Smooth muscle cell (in vitro differentiated cells): ENCODE measurements around the gene OR14J1. TPM values are rescaled to one million over a fixed set of nuclear protein-coding genes. Genes with fewer than 3 reads are reported as not detected.

Experiments used
- DNase-seq: peaks from one replicate; lab custom pipeline; 2025; ENCODE audit not compliant: unreplicated experiment; lab: John Stamatoyannopoulos, UW
- H2AFZ ChIP-seq: fragments of 200-600 bp; sonication (generic); 2 replicates; pipeline ENCODE4 v1.6.0; 2016; ENCODE audit warnings: antibody characterized with exemption, low read depth, mild to moderate bottlenecking
- H3F3A ChIP-seq: fragments of 200-600 bp; sonication (generic); 2 replicates; pipeline ENCODE4 v1.6.0; 2017; ENCODE audit warnings: antibody characterized with exemption, low read depth
- H3K27ac ChIP-seq: fragments of 200-600 bp; sonication (generic); 2 replicates; pipeline ENCODE4 v1.5.1; 2016; ENCODE audit warnings: low read depth, mild to moderate bottlenecking
- H3K27me3 ChIP-seq: fragments of 200-600 bp; sonication (generic); 2 replicates; pipeline ENCODE4 v1.6.1; 2016; ENCODE audit warnings: low read depth, mild to moderate bottlenecking
- H3K36me3 ChIP-seq: fragments of 200-600 bp; sonication (generic); 2 replicates; pipeline ENCODE4 v1.5.1; 2016; ENCODE audit warnings: low read depth
- H3K4me1 ChIP-seq: fragments of 200-600 bp; sonication (generic); 2 replicates; pipeline ENCODE4 v1.5.1; 2016; ENCODE audit warnings: low read depth
- H3K4me2 ChIP-seq: fragments of 200-600 bp; sonication (generic); 2 replicates; pipeline ENCODE4 v1.6.0; 2016; ENCODE audit warnings: mild to moderate bottlenecking
- H3K4me3 ChIP-seq: fragments of 200-600 bp; sonication (generic); 2 replicates; pipeline ENCODE4 v1.5.1; 2016; ENCODE audit warnings: mild to moderate bottlenecking
- H3K79me2 ChIP-seq: fragments of 200-600 bp; sonication (generic); 2 replicates; pipeline ENCODE4 v1.6.0; 2016; ENCODE audit warnings: low read depth, mild to moderate bottlenecking
- H3K9ac ChIP-seq: fragments of 200-600 bp; sonication (generic); 2 replicates; pipeline ENCODE4 v1.6.0; 2016; ENCODE audit warnings: low read depth
- H3K9me3 ChIP-seq: fragments of 200-600 bp; sonication (generic); replicated peaks from 2 replicates; pipeline ENCODE4 v1.5.1; 2016; ENCODE audit warnings: low read depth
- H4K20me1 ChIP-seq: fragments of 200-600 bp; sonication (generic); 2 replicates; pipeline ENCODE4 v1.6.0; 2016; ENCODE audit warnings: low read depth
- WGBS: methylation state at CpG from one replicate; pipeline ENCODE4 v1.1.7; 2016; ENCODE audit warnings: low lambda C conversion rate; 5-methylcytosine and 5-hydroxymethylcytosine counted together
- polyA plus RNA-seq: library from polyadenylated mRNA; unstranded; fragments of >200 nt; fragmentation: Nextera tagmentation; extraction: Ambion mirVana; gene quantifications from 2 replicates; pipeline ENCODE4 v1.2.1, GENCODE V29; 2016
- total RNA-seq: library from RNA; depleted of rRNA; stranded (reverse); fragments of >200 nt; gene quantifications from 2 replicates; pipeline ENCODE4 v1.2.3, GENCODE V29; 2014
- TF ChIP-seq, protein P1 (sequence below): fragments of 200-600 bp; sonication (generic); IDR thresholded peaks from 2 replicates; pipeline ENCODE4 v1.5.1; 2017; ENCODE audit warnings: borderline replicate concordance, mild to moderate bottlenecking, antibody characterized with exemption; ENCODE audit not compliant: insufficient read depth, poor library complexity, severe bottlenecking

Gene OR14J1
- total and polyA plus RNA-seq, 2 experiments from 2014 or later: not detected

DNA sequence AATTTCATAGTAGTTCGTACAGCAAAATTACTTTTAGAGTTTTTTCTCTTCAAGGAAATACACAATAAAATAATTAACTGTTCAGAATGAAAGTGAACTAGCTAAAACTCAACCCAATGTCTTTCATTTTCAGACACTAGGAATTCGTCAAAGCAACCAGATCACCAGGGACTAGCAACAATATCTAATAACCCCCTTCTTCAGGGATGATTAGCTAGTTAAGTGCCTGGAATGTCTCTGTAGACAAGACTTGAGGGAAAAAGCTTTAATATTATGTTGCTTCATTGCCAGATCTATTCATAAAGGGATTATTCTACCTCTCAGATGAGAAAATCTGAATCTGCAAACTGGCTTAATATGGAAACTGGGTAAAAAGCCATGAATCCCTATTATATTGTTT, 41.8 kb upstream of the OR14J1 start:
- Histone ChIP-seq H4K20me1 (no peaks in the 10 kb centered on the region), H2AFZ (no peak overlapping the region), H3K4me2 (no peak overlapping the region), H3K36me3 (no peaks in the 10 kb centered on the region), H3K27me3 (no peaks in the 10 kb centered on the region), H3K27ac (no peak overlapping the region), H3K9me3 (no peaks in the 10 kb centered on the region), H3K4me3 (no peak overlapping the region), H3K4me1 (no peaks in the 10 kb centered on the region), H3K79me2 (no peaks in the 10 kb centered on the region), H3K9ac (no peak overlapping the region), H3F3A (no peaks in the 10 kb centered on the region)
- no peak for DNase-seq
- TF ChIP-seq, protein P1, sequence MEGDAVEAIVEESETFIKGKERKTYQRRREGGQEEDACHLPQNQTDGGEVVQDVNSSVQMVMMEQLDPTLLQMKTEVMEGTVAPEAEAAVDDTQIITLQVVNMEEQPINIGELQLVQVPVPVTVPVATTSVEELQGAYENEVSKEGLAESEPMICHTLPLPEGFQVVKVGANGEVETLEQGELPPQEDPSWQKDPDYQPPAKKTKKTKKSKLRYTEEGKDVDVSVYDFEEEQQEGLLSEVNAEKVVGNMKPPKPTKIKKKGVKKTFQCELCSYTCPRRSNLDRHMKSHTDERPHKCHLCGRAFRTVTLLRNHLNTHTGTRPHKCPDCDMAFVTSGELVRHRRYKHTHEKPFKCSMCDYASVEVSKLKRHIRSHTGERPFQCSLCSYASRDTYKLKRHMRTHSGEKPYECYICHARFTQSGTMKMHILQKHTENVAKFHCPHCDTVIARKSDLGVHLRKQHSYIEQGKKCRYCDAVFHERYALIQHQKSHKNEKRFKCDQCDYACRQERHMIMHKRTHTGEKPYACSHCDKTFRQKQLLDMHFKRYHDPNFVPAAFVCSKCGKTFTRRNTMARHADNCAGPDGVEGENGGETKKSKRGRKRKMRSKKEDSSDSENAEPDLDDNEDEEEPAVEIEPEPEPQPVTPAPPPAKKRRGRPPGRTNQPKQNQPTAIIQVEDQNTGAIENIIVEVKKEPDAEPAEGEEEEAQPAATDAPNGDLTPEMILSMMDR: no peak
- 48% methylated on average over 2 of the region's 2 CpGs for WGBS

DNA sequence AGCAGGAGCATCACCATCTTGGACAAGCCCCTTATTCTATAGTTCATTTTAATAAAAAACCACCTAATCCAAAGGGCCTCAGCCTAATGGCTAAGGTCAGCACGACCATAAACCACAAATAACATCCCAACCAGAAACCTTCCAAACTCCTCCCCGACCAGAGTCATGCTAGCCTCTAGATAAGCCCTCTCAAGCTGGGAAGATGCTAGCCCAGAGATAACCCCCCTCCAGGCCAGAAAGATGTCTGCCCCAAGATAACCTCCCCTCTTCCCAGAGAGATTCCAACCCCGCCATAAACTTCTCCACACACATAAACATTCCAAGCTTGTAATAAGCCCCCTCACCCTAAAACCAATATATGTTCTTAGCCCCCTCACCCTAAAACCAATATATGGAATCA, 38.5 kb upstream of the OR14J1 start:
- TF ChIP-seq, protein P1: no peak
- no peaks in the 10 kb centered on the region for H3K36me3 ChIP-seq
- no peaks in the 10 kb centered on the region for H3K27me3 ChIP-seq
- H3F3A ChIP-seq: no peaks in the 10 kb centered on the region
- 59% methylated on average over 3 of the region's 3 CpGs for WGBS
- no peaks in the 10 kb centered on the region for H3K9me3 ChIP-seq
- no peak overlapping the region for H3K4me3 ChIP-seq
- H3K79me2 ChIP-seq: no peaks in the 10 kb centered on the region
- no peak overlapping the region for H3K4me2 ChIP-seq
- H3K9ac ChIP-seq: no peak overlapping the region
- H4K20me1 ChIP-seq: no peaks in the 10 kb centered on the region
- no peak overlapping the region for H3K27ac ChIP-seq
- no peaks in the 10 kb centered on the region for H3K4me1 ChIP-seq
- no peak overlapping the region for H2AFZ ChIP-seq
- no peak for DNase-seq

DNA sequence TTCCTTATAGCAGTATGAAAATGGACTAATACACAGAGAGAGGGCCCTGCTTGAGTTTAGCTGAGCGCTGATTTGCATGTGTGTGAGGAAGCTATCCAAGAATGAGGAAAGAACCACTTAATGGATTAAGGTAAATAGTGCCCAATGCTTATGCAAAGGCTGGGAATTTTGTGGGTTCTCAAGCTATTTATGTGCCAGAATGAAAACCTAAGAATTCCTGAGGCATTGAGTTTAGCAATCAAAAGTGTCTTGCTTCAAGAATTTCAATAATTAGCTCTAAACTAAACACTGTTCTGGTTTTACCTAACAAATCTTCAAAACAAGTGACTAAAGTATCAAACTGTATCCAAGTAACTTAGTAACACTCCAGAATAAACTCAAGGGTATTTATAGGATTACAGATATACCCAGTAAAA, 7.0 kb upstream of the OR14J1 start:
- Histone ChIP-seq H3K79me2 (no peaks in the 10 kb centered on the region), H3K27ac (peak overlapping the region; percentile 42), H3K36me3 (no peaks in the 10 kb centered on the region), H3K9me3 (no peaks in the 10 kb centered on the region), H3K9ac (no peak overlapping the region), H3K4me1 (no peaks in the 10 kb centered on the region), H3K4me2 (no peak overlapping the region), H3K27me3 (no peaks in the 10 kb centered on the region), H3K4me3 (no peak overlapping the region), H4K20me1 (no peaks in the 10 kb centered on the region), H2AFZ (no peak overlapping the region), H3F3A (no peaks in the 10 kb centered on the region)
- whole genome bisulfite sequencing: 93% methylated on average over 1 of the region's 1 CpG
- TF ChIP-seq, protein P1: no peak
- DNase-seq: no peak

DNA sequence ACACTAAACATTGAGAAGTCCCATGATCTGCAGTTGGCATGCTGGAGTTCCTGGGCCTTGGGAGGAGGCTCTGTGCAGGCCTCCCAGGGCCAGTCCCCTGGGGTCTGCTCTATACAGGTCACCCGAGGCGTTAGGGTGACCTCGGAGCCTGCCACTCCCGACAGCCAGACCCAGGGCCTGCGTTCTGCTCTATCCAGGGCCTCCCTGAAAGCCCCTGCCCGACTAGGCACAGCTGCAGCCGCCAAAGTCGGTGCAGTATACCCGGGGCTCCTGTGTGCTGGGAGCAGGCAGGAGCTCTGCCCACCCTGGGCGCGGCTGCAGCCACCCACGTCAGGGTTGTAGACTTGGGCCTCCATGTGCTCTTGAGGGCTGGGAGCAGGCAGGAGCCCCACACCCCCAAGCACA, 6.3 kb upstream of the OR14J1 start:
- Histone ChIP-seq H3F3A (no peaks in the 10 kb centered on the region), H3K4me3 (no peak overlapping the region), H2AFZ (no peak overlapping the region), H3K9ac (no peak overlapping the region), H3K79me2 (no peaks in the 10 kb centered on the region), H3K36me3 (no peaks in the 10 kb centered on the region), H3K9me3 (no peaks in the 10 kb centered on the region), H4K20me1 (no peaks in the 10 kb centered on the region), H3K27me3 (no peaks in the 10 kb centered on the region), H3K4me1 (no peaks in the 10 kb centered on the region), H3K27ac (no peak overlapping the region), H3K4me2 (no peak overlapping the region)
- TF ChIP-seq, protein P1: no peak
- no peak for DNase-seq
- 92% methylated on average over 12 of the region's 12 CpGs for WGBS
